Panc1 (cell line): ENCODE data around the gene OGFOD3. TPM values are rescaled to one million over a fixed set of nuclear protein-coding genes. Genes with fewer than 3 reads are reported as not detected.

ENCODE experiments used
- ATAC-seq: fragments of 200-7000 bp; cut with Tn5 transposase; 2 replicates; pipeline ENCODE4 v1.9.1; 2020; ENCODE audit warnings: mild to moderate bottlenecking, moderate library complexity
- BruUV-seq: library from RNA; stranded (reverse); fragments of 400-500 nt; replicated peaks from 2 replicates; lab custom pipeline; 2021; lab: Mats Ljungman, UMichigan
- CTCF ChIA-PET: fragments of 300-600 bp; sonication (Branson Sonifier 250); formaldehyde crosslinking; loops from one replicate; lab custom pipeline; 2022; ENCODE audit warnings: antibody characterized with exemption; lab: Charles Lee
- POLR2A ChIA-PET: fragments of 300-600 bp; sonication (Branson Sonifier 250); formaldehyde crosslinking; loops from one replicate; lab custom pipeline; 2022; ENCODE audit warnings: antibody characterized with exemption; lab: Charles Lee
- DNase-seq: peaks from one replicate; pipeline ENCODE4 v3.0.0-alpha.2; 2010; ENCODE audit warnings: low read depth, low spot score
- H3K27ac ChIP-seq: 2 replicates; pipeline ENCODE4 v1.5.1; 2011; ENCODE audit warnings: mild to moderate bottlenecking, low read length, inconsistent platforms
- H3K27me3 ChIP-seq: fragments of 200-500 bp; sonication (Bioruptor generic); 2 replicates; pipeline ENCODE4 v1.6.0; 2014; ENCODE audit warnings: low read length, inconsistent platforms; ENCODE audit not compliant: control insufficient read depth, insufficient read depth
- H3K36me3 ChIP-seq: fragments of 200-500 bp; sonication (Bioruptor generic); 2 replicates; pipeline ENCODE4 v1.5.1; 2014; ENCODE audit warnings: inconsistent platforms, mild to moderate bottlenecking, low read length, moderate library complexity; ENCODE audit not compliant: control insufficient read depth, insufficient read depth
- H3K4me1 ChIP-seq: 2 replicates; pipeline ENCODE4 v1.5.1; 2011; ENCODE audit warnings: inconsistent platforms, mild to moderate bottlenecking, low read length, moderate library complexity; ENCODE audit not compliant: control insufficient read depth, insufficient read depth
- H3K4me3 ChIP-seq, 2 experiments: 2 replicates each; pipeline ENCODE4 v1.5.1; 2011 to 2012; ENCODE audit warnings: low read depth in 2 of 2, low read length in 2 of 2, mild to moderate bottlenecking in 2 of 2, inconsistent platforms in 1 of 2, moderate library complexity in 1 of 2
- H3K9me3 ChIP-seq: fragments of 200-500 bp; sonication (Bioruptor generic); 2 replicates; pipeline ENCODE4 v1.5.1; 2014; ENCODE audit warnings: low read depth, mild to moderate bottlenecking, inconsistent platforms, low read length, moderate library complexity; ENCODE audit not compliant: control insufficient read depth, insufficient read depth
- POLR2AphosphoS5 ChIP-seq: IDR thresholded peaks from 2 replicates; pipeline ENCODE4 v1.6.1; 2012; ENCODE audit warnings: mild to moderate bottlenecking, low read depth, low read length, moderate library complexity
- REST ChIP-seq, 2 experiments: IDR thresholded peaks; 2 replicates each; pipeline ENCODE4 v1.6.1; 2011 to 2012; ENCODE audit warnings: low read depth in 2 of 2, control low read depth in 1 of 2, low read length in 1 of 2, mild to moderate bottlenecking in 1 of 2, moderate library complexity in 1 of 2; ENCODE audit not compliant: insufficient read depth in 1 of 2
- SIN3A ChIP-seq: IDR thresholded peaks from 2 replicates; pipeline ENCODE4 v1.6.1; 2012; ENCODE audit warnings: low read depth, mild to moderate bottlenecking, low read length, moderate library complexity, borderline replicate concordance; ENCODE audit not compliant: insufficient read depth
- TCF7L2 ChIP-seq: IDR thresholded peaks from 2 replicates; pipeline ENCODE4 v1.6.1; 2011; ENCODE audit warnings: mild to moderate bottlenecking, low read depth, low read length, inconsistent platforms
- in situ Hi-C: cut with HindIII; loops from 2 replicates; pipeline ENCODE4 v1.10.0; 2016; ENCODE audit warnings: low sequenced_read_pairs, low pct_unique_long_range_greater_than_20kb
- intact Hi-C: fragments of 100-400 bp; cut with micrococcal nuclease; formaldehyde crosslinking; loops from one replicate; pipeline ENCODE4 v1.10.0; 2022; ENCODE audit not compliant: unreplicated experiment
- total RNA-seq: library from RNA; stranded (reverse); gene quantifications from one replicate; pipeline ENCODE4 v1.2.1, GENCODE V29; 2021; ENCODE audit not compliant: unreplicated experiment
- TF ChIP-seq, protein P1 (sequence below): fragments of 450-650 bp; IDR thresholded peaks from 2 replicates; pipeline ENCODE4 v1.5.1; 2017; ENCODE audit warnings: mild to moderate bottlenecking

Gene OGFOD3
- total RNA-seq, 1 experiment from 2014 or later: 53.9 TPM

- Histone ChIP-seq H3K36me3 (no peaks in the 10 kb centered on the region), H3K4me1 (peaks cover 22% of the 10 kb centered on the region), H3K9me3 (no peaks in the 10 kb centered on the region), H3K27me3 (no peaks in the 10 kb centered on the region), H3K27ac (no peak within 1 kb of the TSS), H3K4me3 (no peak within 1 kb of the TSS)
- POLR2A ChIA-PET: no interaction called here
- peak; percentile 60 for ATAC-seq
- in situ Hi-C loops (no loop called here), intact Hi-C loops (no loop called here)
- DNase-seq: no peak
- no TSS peak for BruUV-seq
- CTCF ChIA-PET: interaction anchor here (0.5 kb wide), 1 partner anchor 177 kb away, joined by 5 read pairs; no protein-coding TSS in a partner anchor
- TF ChIP-seq SIN3A (no peak), POLR2AphosphoS5 (no peak), REST (IDR thresholded peaks at IDR 0.05; ENCODE audit: insufficient read depth in 1 of 2, low read depth in 2 of 2, low read length in 1 of 2) (no peak), TCF7L2 (no peak)
- TF ChIP-seq, protein P1, sequence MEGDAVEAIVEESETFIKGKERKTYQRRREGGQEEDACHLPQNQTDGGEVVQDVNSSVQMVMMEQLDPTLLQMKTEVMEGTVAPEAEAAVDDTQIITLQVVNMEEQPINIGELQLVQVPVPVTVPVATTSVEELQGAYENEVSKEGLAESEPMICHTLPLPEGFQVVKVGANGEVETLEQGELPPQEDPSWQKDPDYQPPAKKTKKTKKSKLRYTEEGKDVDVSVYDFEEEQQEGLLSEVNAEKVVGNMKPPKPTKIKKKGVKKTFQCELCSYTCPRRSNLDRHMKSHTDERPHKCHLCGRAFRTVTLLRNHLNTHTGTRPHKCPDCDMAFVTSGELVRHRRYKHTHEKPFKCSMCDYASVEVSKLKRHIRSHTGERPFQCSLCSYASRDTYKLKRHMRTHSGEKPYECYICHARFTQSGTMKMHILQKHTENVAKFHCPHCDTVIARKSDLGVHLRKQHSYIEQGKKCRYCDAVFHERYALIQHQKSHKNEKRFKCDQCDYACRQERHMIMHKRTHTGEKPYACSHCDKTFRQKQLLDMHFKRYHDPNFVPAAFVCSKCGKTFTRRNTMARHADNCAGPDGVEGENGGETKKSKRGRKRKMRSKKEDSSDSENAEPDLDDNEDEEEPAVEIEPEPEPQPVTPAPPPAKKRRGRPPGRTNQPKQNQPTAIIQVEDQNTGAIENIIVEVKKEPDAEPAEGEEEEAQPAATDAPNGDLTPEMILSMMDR: no peak
Observed at GRCh38 chr17:82358465-82359350, 59.7 kb downstream of the OGFOD3 start, which contains the start of gene TEX19. Gene TEX19, plus strand, starts transcription at chr17:82359247. Its CDS starts 2,904 bp downstream, at chr17:82362151.

DNA sequence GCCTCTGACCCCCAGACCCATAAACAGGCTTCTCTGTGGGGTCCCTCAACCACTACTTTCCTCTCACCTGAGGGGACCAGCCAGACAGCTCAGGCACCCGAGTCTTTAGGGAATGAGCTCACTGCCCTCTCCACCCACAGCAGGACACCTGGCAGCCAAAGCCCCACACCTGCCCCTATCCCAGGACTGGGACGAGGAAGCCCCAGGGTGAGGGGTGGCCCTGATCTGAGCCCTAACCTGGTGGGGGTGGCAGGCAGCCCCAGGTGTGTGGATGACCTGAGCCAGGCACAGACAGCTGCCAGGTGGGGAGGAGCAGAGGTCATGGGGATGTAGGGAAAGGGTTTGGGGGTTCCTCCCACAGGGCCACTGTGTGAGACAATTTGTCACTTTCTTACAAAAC is 61.0 kb downstream of the OGFOD3 start:
- POLR2A ChIA-PET: no interaction called here
- in situ Hi-C loops: no loop called here

More for the DNA sequence above, 61.0 kb downstream of the OGFOD3 start:
- intact Hi-C loops: no loop called here
- no TSS peak for BruUV-seq
- CTCF ChIA-PET: interaction anchor here (0.6 kb wide), 1 partner anchor 483 kb away, joined by 5 read pairs; no protein-coding TSS in a partner anchor
- Histone ChIP-seq H3K27me3 (no peaks in the 10 kb centered on the region), H3K36me3 (no peaks in the 10 kb centered on the region), H3K27ac (no peak overlapping the region), H3K9me3 (no peaks in the 10 kb centered on the region), H3K4me3 (no peak overlapping the region), H3K4me1 (peaks cover 22% of the 10 kb centered on the region)
- DNase-seq (no peak), ATAC-seq (no peak)
- TF ChIP-seq POLR2AphosphoS5 (no peak), REST (IDR thresholded peaks at IDR 0.05; ENCODE audit: insufficient read depth in 1 of 2, low read depth in 2 of 2, low read length in 1 of 2) (no peak), TCF7L2 (no peak), SIN3A (no peak)
- TF ChIP-seq, protein P1: no peak
